Measurements from ENCODE around the gene CDS2.

The CDS2 gene

DNA sequence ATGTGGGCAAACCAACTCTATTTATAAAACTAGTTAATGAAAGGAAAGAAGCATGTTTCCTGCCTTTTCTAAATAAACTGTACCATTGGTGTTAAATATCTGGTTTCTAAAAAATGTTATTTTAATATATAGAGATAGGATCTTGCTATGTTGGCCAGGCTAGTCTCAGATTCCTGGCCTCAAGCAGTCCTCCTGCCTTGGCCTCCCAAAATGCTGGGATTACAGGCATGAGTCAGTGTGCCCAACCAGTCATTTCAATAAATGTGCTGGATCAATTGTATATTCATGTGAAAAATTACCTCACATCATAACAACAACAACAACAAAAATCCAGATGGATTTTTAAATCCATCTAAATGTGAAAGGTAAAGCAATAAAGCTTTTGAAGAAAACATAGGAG, 80.3 kb downstream of the CDS2 start:
- Histone ChIP-seq H3K79me1 (replicated peaks; ENCODE audit: low read length, poor library complexity, severe bottlenecking) (no peaks in the 10 kb centered on the region), H2AK5ac (ENCODE audit: low read length, severe bottlenecking) (no peak overlapping the region), H3K9ac (ENCODE audit: low read length) (no peak overlapping the region), H2BK15ac (ENCODE audit: low read depth, poor library complexity, severe bottlenecking) (no peak overlapping the region), H3K18ac (ENCODE audit: low read depth in 1 of 2, low read length in 2 of 2) (no peak overlapping the region), H3K36me3 (ENCODE audit: control insufficient read depth in 1 of 2, insufficient read depth in 2 of 2, low read depth in 1 of 2, low read length in 2 of 2) (peaks cover 5 to 14% of the 10 kb centered on the region in 2 experiments), H2BK5ac (ENCODE audit: low read depth, low read length, poor library complexity, severe bottlenecking) (no peak overlapping the region), H4K91ac (ENCODE audit: low read length) (no peak overlapping the region), H3K14ac (ENCODE audit: low read length in 2 of 2) (no peak overlapping the region), H3K4me1 (ENCODE audit: control insufficient read depth, insufficient read depth, low read depth, low read length) (peaks cover 5% of the 10 kb centered on the region), H3K4ac (ENCODE audit: low read depth in 1 of 2, low read length in 2 of 2) (no peak overlapping the region), H2BK120ac (ENCODE audit: low read depth, low read length) (no peak overlapping the region), H4K8ac (ENCODE audit: low read length) (no peak overlapping the region), H3K23ac (ENCODE audit: low read length in 2 of 2) (no peak overlapping the region), H3K9me3 (ENCODE audit: control insufficient read depth, low read length) (no peaks in the 10 kb centered on the region), H2BK12ac (ENCODE audit: low read length in 2 of 2) (no peak overlapping the region), H3K4me3 (ENCODE audit: insufficient read depth in 1 of 2, low read depth in 1 of 2, low read length in 2 of 2) (no peak overlapping the region), H3K27me3 (ENCODE audit: control insufficient read depth in 1 of 2, insufficient read depth in 1 of 2, low read length in 2 of 2) (no peaks in the 10 kb centered on the region), H3K4me2 (ENCODE audit: low read length, poor library complexity, severe bottlenecking) (no peak overlapping the region), H3K27ac (ENCODE audit: low read length, poor library complexity, severe bottlenecking) (no peak overlapping the region), H2AFZ (ENCODE audit: low read depth, low read length) (no peak overlapping the region)
- no peak for DNase-seq

DNA sequence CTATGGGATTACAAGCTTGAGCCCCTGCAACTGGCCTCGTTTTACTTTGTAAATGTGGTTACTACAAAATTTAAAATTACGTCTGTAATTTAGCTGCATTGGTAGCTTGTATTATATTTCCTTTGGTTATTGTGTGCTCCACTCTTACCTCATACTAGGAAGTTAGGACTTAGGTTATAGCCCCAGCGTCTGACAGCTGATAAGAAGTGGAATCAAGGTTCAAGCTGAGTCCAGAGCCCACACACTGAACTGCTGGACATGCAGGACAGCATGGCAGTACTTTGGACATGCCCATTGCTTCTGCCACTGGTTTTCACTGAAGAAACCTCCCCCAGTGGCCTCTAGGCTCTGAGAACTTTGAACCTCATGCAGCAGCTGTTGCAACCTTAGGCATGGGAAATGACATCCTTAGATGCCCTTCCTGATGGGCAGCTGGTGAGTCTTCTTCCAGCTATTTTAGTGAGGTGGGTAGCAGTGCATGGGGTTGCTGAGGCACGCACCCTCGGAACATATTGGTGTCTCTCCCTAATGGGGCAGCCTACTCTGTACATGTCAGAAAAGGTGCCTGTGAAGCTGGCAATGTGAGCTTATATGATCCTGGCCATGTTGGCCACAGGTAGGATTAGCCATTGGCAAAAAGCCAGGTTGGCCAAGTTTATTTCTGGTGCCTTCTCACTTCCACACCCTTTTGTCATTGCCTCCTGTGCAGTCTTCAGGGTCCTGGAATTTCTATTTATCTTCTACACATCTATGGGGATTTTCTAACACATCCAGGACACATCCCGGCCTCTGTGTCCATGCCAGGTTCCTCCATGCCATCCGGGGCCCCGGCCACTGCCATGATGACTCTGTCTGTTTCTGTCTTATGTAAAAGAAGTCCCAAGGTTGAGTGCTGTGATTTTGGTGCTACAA, 85.3 kb downstream of the CDS2 start:
- H2BK12ac ChIP-seq (ENCODE audit: low read length in 2 of 2): no peak overlapping the region
- H3K9me3 ChIP-seq (ENCODE audit: control insufficient read depth, low read length): no peaks in the 10 kb centered on the region
- no peak overlapping the region for H3K4me2 ChIP-seq (ENCODE audit: low read length, poor library complexity, severe bottlenecking)
- H2BK120ac ChIP-seq (ENCODE audit: low read depth, low read length): no peak overlapping the region
- DNase-seq: no peak
- no peak overlapping the region for H3K4me3 ChIP-seq (ENCODE audit: insufficient read depth in 1 of 2, low read depth in 1 of 2, low read length in 2 of 2)
- H3K79me1 ChIP-seq (replicated peaks; ENCODE audit: low read length, poor library complexity, severe bottlenecking): no peaks in the 10 kb centered on the region
- peaks cover 6 to 7% of the 10 kb centered on the region in 2 experiments for H3K36me3 ChIP-seq (ENCODE audit: control insufficient read depth in 1 of 2, insufficient read depth in 2 of 2, low read depth in 1 of 2, low read length in 2 of 2)
- H4K91ac ChIP-seq (ENCODE audit: low read length): no peak overlapping the region
- H2BK15ac ChIP-seq (ENCODE audit: low read depth, poor library complexity, severe bottlenecking): no peak overlapping the region
- H2AK5ac ChIP-seq (ENCODE audit: low read length, severe bottlenecking): no peak overlapping the region
- peaks cover 4% of the 10 kb centered on the region for H3K4me1 ChIP-seq (ENCODE audit: control insufficient read depth, insufficient read depth, low read depth, low read length)
- no peak overlapping the region for H3K18ac ChIP-seq (ENCODE audit: low read depth in 1 of 2, low read length in 2 of 2)
- 96% methylated on average over 6 of the region's 8 CpGs for WGBS
- no peak overlapping the region for H4K8ac ChIP-seq (ENCODE audit: low read length)
- no peak overlapping the region for H3K23ac ChIP-seq (ENCODE audit: low read length in 2 of 2)
- no peak overlapping the region for H3K9ac ChIP-seq (ENCODE audit: low read length)
- H2BK5ac ChIP-seq (ENCODE audit: low read depth, low read length, poor library complexity, severe bottlenecking): no peak overlapping the region
- no peak overlapping the region for H3K14ac ChIP-seq (ENCODE audit: low read length in 2 of 2)
- no peaks in the 10 kb centered on the region for H3K27me3 ChIP-seq (ENCODE audit: control insufficient read depth in 1 of 2, insufficient read depth in 1 of 2, low read length in 2 of 2)
- H2AFZ ChIP-seq (ENCODE audit: low read depth, low read length): no peak overlapping the region
- no peak overlapping the region for H3K4ac ChIP-seq (ENCODE audit: low read depth in 1 of 2, low read length in 2 of 2)
- H3K27ac ChIP-seq (ENCODE audit: low read length, poor library complexity, severe bottlenecking): no peak overlapping the region

DNA sequence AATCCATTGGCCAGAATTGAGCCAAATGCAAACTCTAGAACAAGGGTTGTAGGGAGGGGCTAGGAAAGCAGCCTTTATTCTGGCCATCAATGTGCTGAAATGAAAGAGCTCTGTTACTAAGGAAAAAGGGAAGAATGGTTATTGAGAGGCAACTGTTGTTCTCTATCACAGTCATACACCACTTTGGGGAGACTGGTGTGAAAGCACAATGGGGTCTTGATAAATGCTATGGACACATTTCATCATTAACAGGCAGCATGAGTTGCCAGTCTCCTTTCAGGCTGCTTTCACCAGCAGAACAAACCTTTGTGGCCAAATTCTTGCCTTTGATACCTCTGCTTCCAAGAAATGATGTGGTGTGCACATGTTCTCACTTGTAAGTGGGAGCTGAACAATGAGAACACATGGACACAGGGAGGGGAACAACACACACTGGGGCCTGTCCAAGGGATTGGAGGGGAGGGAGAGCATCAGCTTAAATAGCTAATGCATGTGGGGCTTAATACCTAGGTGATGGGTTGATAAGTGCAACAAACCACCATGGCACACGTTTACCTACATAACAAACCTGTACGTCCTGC, 86.2 kb downstream of the CDS2 start:
- Histone ChIP-seq H3K4me1 (ENCODE audit: control insufficient read depth, insufficient read depth, low read depth, low read length) (peaks cover 1% of the 10 kb centered on the region), H3K9ac (ENCODE audit: low read length) (no peak overlapping the region), H3K14ac (ENCODE audit: low read length in 2 of 2) (no peak overlapping the region), H3K27me3 (ENCODE audit: control insufficient read depth in 1 of 2, insufficient read depth in 1 of 2, low read length in 2 of 2) (no peaks in the 10 kb centered on the region), H3K23ac (ENCODE audit: low read length in 2 of 2) (no peak overlapping the region), H2BK5ac (ENCODE audit: low read depth, low read length, poor library complexity, severe bottlenecking) (no peak overlapping the region), H2BK12ac (ENCODE audit: low read length in 2 of 2) (no peak overlapping the region), H3K36me3 (ENCODE audit: control insufficient read depth in 1 of 2, insufficient read depth in 2 of 2, low read depth in 1 of 2, low read length in 2 of 2) (peaks cover 6 to 7% of the 10 kb centered on the region in 2 experiments), H2AK5ac (ENCODE audit: low read length, severe bottlenecking) (no peak overlapping the region), H3K4ac (ENCODE audit: low read depth in 1 of 2, low read length in 2 of 2) (no peak overlapping the region), H3K79me1 (replicated peaks; ENCODE audit: low read length, poor library complexity, severe bottlenecking) (no peaks in the 10 kb centered on the region), H3K9me3 (ENCODE audit: control insufficient read depth, low read length) (no peaks in the 10 kb centered on the region), H3K4me3 (ENCODE audit: insufficient read depth in 1 of 2, low read depth in 1 of 2, low read length in 2 of 2) (no peak overlapping the region), H2BK15ac (ENCODE audit: low read depth, poor library complexity, severe bottlenecking) (no peak overlapping the region), H4K91ac (ENCODE audit: low read length) (no peak overlapping the region), H3K4me2 (ENCODE audit: low read length, poor library complexity, severe bottlenecking) (no peak overlapping the region), H4K8ac (ENCODE audit: low read length) (no peak overlapping the region), H2BK120ac (ENCODE audit: low read depth, low read length) (no peak overlapping the region), H3K27ac (ENCODE audit: low read length, poor library complexity, severe bottlenecking) (no peak overlapping the region), H2AFZ (ENCODE audit: low read depth, low read length) (no peak overlapping the region), H3K18ac (ENCODE audit: low read depth in 1 of 2, low read length in 2 of 2) (no peak overlapping the region)
- no CpG with 5 or more reads among the region's 2 CpGs for WGBS
- no peak for DNase-seq

GRCh38 chr20:5214826-5215225, 88.0 kb downstream of the CDS2 start:
- no peak overlapping the region for H2BK15ac ChIP-seq (ENCODE audit: low read depth, poor library complexity, severe bottlenecking)
- no peak overlapping the region for H3K18ac ChIP-seq (ENCODE audit: low read depth in 1 of 2, low read length in 2 of 2)
- no peak overlapping the region for H4K91ac ChIP-seq (ENCODE audit: low read length)
- no peak overlapping the region for H2BK12ac ChIP-seq (ENCODE audit: low read length in 2 of 2)
- H3K4me1 ChIP-seq (ENCODE audit: control insufficient read depth, insufficient read depth, low read depth, low read length): peaks cover 1% of the 10 kb centered on the region
- no peak overlapping the region for H2AFZ ChIP-seq (ENCODE audit: low read depth, low read length)
- H2BK120ac ChIP-seq (ENCODE audit: low read depth, low read length): no peak overlapping the region
- H4K8ac ChIP-seq (ENCODE audit: low read length): no peak overlapping the region
- DNase-seq: no peak
- H3K4ac ChIP-seq (ENCODE audit: low read depth in 1 of 2, low read length in 2 of 2): no peak overlapping the region
- H3K79me1 ChIP-seq (replicated peaks; ENCODE audit: low read length, poor library complexity, severe bottlenecking): no peaks in the 10 kb centered on the region
- H3K23ac ChIP-seq (ENCODE audit: low read length in 2 of 2): no peak overlapping the region
- H3K36me3 ChIP-seq (ENCODE audit: control insufficient read depth in 1 of 2, insufficient read depth in 2 of 2, low read depth in 1 of 2, low read length in 2 of 2): peaks cover 6 to 7% of the 10 kb centered on the region in 2 experiments
- H3K14ac ChIP-seq (ENCODE audit: low read length in 2 of 2): peak overlapping the region in 1 of 2 experiments; percentile 49
- H3K27me3 ChIP-seq (ENCODE audit: control insufficient read depth in 1 of 2, insufficient read depth in 1 of 2, low read length in 2 of 2): no peaks in the 10 kb centered on the region
- H3K27ac ChIP-seq (ENCODE audit: low read length, poor library complexity, severe bottlenecking): no peak overlapping the region
- H3K9me3 ChIP-seq (ENCODE audit: control insufficient read depth, low read length): no peaks in the 10 kb centered on the region
- no peak overlapping the region for H2BK5ac ChIP-seq (ENCODE audit: low read depth, low read length, poor library complexity, severe bottlenecking)
- no peak overlapping the region for H3K4me3 ChIP-seq (ENCODE audit: insufficient read depth in 1 of 2, low read depth in 1 of 2, low read length in 2 of 2)
- no peak overlapping the region for H2AK5ac ChIP-seq (ENCODE audit: low read length, severe bottlenecking)
- no peak overlapping the region for H3K4me2 ChIP-seq (ENCODE audit: low read length, poor library complexity, severe bottlenecking)
- WGBS: 69% methylated on average over 3 of the region's 3 CpGs
- no peak overlapping the region for H3K9ac ChIP-seq (ENCODE audit: low read length)

All from mesenchymal stem cell (in vitro differentiated cells and primary cell).